Measurements from ENCODE around the gene CNPPD1.

Gene CNPPD1

DNA sequence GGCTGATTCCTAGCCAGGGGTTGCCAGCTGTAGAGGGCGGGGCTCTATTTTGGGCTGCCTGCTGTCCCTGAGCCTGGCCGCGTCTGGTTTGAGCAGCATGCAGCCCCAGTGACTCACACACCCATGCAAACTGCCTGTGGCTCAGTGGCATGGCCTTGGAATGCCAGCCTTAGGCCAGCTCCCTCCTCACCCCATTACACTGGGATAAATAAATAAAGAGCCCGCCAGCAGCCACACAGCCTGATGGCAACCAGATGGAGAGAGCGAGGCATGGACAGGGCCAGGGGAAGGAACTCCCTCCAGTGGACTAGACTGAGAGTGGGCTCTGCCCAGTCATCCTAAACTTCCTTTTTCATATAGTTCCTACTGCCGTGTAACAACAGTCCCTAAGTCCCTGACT, 34.4 kb downstream of the CNPPD1 start:
- no peak for DNase-seq
- Mint-ChIP-seq H3K4me3 (no peak overlapping the region), H3K4me1 (no peaks in the 10 kb centered on the region), H3K27me3 (no peaks in the 10 kb centered on the region), H3K36me3 (peaks cover 36% of the 10 kb centered on the region), H3K9me3 (no peaks in the 10 kb centered on the region), H3K27ac (no peak overlapping the region)
- CTCF ChIA-PET: no interaction called here

DNA sequence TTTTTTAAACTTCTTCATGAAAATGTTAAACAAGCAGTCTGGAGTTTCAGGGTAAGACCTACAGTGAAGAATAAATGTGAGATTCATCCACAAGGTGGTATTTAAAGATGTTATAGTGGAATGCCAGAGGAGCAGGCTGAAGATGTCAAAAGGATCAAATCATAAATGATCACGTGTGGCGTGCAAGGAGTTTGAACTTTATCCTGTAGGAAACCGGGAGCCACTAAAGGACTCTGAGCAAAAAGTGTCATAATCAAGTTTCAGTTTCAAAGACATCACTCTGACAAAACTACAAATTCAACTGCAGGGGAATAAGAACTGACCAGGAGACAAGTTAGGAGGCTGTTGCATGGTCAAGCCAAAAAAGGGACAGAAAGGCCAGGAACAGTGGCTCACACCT, 36.0 kb downstream of the CNPPD1 start:
- no peak for DNase-seq
- H3K4me3 Mint-ChIP-seq: no peak overlapping the region
- no peaks in the 10 kb centered on the region for H3K27me3 Mint-ChIP-seq
- CTCF ChIA-PET: interaction anchor here (1.2 kb wide), 1 partner anchor 111 kb away, joined by 4 read pairs; no protein-coding TSS in a partner anchor
- no peak overlapping the region for H3K27ac Mint-ChIP-seq
- no peaks in the 10 kb centered on the region for H3K9me3 Mint-ChIP-seq
- H3K4me1 Mint-ChIP-seq: no peaks in the 10 kb centered on the region
- peaks cover 29% of the 10 kb centered on the region for H3K36me3 Mint-ChIP-seq

DNA sequence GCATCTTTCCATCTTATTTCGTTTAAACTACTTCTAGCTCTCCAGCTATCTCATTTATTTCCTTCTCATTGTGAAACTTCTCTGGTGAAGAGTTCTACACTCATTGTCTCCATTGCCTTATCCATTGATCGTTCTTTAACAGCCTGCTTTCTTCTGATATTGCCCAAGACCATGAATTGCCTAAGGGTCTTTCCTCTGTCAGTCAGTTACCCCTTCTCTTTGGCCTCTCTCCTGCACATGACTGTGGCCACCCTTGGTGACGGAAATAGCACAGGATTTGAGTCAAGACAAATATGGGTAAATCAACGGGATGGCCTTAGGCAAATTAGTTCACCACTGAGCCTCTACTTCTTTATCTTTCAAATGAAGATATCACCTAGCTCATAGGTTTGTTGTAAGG, 42.7 kb downstream of the CNPPD1 start:
- Mint-ChIP-seq H3K36me3 (peaks cover 1% of the 10 kb centered on the region), H3K4me1 (no peaks in the 10 kb centered on the region), H3K27me3 (no peaks in the 10 kb centered on the region), H3K4me3 (no peak overlapping the region), H3K27ac (no peak overlapping the region), H3K9me3 (no peaks in the 10 kb centered on the region)
- CTCF ChIA-PET: interaction anchor here (1.0 to 1.3 kb wide), 4 partner anchors 14 to 161 kb away, joined by 3 to 7 read pairs (median 4); no protein-coding TSS in a partner anchor
- no peak for DNase-seq

DNA sequence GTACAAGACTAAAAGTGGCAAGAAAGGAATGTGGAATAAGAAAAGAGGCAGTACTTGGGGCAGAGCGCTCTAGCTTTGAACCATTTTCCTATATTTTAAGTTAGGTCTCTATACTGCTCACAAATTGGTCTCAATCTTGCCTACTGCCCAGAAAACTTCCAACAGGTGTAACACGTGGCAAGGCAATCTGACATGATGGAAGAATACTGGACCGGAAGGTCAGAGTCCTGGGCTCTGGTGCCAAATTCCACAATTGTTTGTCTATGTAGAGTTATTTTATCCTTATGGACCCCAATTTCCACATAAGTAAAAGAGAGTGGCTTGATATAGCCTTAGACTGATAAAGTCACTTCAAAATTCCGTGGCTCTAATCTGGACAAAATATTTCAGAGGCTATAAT, 45.0 kb downstream of the CNPPD1 start:
- CTCF ChIA-PET: interaction anchor here (0.8 to 2.0 kb wide), 6 partner anchors 12 to 122 kb away, joined by 3 to 8 read pairs (median 3); no protein-coding TSS in a partner anchor
- H3K4me1 Mint-ChIP-seq: no peaks in the 10 kb centered on the region
- DNase-seq: no peak
- H3K4me3 Mint-ChIP-seq: no peak overlapping the region
- no peaks in the 10 kb centered on the region for H3K36me3 Mint-ChIP-seq
- no peaks in the 10 kb centered on the region for H3K27me3 Mint-ChIP-seq
- H3K27ac Mint-ChIP-seq: no peak overlapping the region
- no peaks in the 10 kb centered on the region for H3K9me3 Mint-ChIP-seq

DNA sequence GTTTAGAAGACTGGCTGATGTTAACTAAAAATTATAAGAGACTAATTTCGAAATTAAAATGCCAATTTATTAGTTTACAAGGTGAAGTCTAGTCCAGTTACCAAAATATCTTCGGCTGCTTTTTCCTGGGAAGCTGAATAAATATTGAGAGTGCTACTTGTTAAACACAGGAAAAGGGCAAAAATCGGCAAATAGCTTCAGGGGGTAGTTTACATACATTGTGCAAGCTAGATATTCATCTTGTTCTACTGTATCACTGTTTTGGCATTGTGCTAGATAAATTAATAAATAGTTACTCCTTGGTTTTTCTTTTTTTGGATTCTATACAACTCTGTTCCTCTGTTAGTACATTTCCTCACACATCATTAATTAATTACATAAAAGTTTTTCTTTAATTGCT, 45.4 kb downstream of the CNPPD1 start:
- CTCF ChIA-PET: interaction anchor here (1.1 to 2.0 kb wide), 3 partner anchors 12 to 121 kb away, joined by 3 to 8 read pairs (median 5); no protein-coding TSS in a partner anchor
- H3K27ac Mint-ChIP-seq: no peak overlapping the region
- no peaks in the 10 kb centered on the region for H3K36me3 Mint-ChIP-seq
- no peaks in the 10 kb centered on the region for H3K27me3 Mint-ChIP-seq
- H3K9me3 Mint-ChIP-seq: no peaks in the 10 kb centered on the region
- H3K4me3 Mint-ChIP-seq: no peak overlapping the region
- DNase-seq: no peak
- no peaks in the 10 kb centered on the region for H3K4me1 Mint-ChIP-seq

DNA sequence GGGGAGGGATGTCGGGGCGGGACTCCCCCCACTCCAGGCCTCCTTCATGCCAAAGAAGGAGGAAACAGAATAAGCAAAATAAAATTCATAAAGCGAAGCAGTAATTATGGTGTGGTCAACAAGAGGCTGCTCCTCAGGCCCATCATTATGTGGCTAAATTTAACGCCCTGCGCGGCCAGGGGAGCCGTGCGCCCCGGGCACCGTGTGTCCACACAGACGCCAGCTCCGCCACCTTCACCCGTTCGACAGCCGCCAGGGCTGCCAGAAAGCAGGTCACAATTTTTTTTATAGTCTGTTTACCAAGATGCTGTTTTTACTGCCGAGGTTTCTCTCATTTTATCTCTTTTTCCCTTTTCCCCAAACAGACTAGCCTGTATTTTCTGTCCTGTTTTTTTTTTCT, 47.1 kb downstream of the CNPPD1 start:
- no peak for DNase-seq
- H3K9me3 Mint-ChIP-seq: no peaks in the 10 kb centered on the region
- no peak overlapping the region for H3K27ac Mint-ChIP-seq
- CTCF ChIA-PET: interaction anchor here (1.2 to 1.7 kb wide), 3 partner anchors 10 to 71 kb away, joined by 4 to 5 read pairs (median 5); no protein-coding TSS in a partner anchor
- no peaks in the 10 kb centered on the region for H3K27me3 Mint-ChIP-seq
- H3K4me3 Mint-ChIP-seq: no peak overlapping the region
- H3K36me3 Mint-ChIP-seq: no peaks in the 10 kb centered on the region
- peaks cover under 1% of the 10 kb centered on the region for H3K4me1 Mint-ChIP-seq

DNA sequence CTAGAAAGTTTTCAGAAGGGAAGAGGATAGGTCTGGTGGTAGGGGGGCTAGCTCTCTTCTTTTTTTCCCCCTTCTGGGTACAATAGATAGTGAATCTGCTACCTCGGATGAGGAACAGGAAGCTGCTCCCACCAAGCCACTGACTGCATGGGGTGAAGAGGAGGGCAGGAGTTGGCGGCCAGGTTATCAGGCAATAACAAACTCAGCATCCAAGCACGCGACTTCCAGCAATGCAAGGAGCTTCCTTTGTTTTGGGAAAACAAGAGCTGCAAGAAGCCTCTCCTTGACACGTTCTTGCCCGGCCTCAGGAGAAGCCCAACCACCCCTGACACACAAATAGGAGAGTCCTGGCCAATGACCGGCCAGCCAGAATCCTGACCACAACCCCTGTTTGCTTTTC, 48.3 kb downstream of the CNPPD1 start:
- no peak for DNase-seq
- H3K4me3 Mint-ChIP-seq: no peak overlapping the region
- H3K27ac Mint-ChIP-seq: no peak overlapping the region
- H3K36me3 Mint-ChIP-seq: no peaks in the 10 kb centered on the region
- H3K27me3 Mint-ChIP-seq: no peaks in the 10 kb centered on the region
- no peaks in the 10 kb centered on the region for H3K9me3 Mint-ChIP-seq
- CTCF ChIA-PET: interaction anchor here (1.0 to 1.5 kb wide), 2 partner anchors 9 to 70 kb away, joined by 4 read pairs; no protein-coding TSS in a partner anchor
- peaks cover 7% of the 10 kb centered on the region for H3K4me1 Mint-ChIP-seq

DNA sequence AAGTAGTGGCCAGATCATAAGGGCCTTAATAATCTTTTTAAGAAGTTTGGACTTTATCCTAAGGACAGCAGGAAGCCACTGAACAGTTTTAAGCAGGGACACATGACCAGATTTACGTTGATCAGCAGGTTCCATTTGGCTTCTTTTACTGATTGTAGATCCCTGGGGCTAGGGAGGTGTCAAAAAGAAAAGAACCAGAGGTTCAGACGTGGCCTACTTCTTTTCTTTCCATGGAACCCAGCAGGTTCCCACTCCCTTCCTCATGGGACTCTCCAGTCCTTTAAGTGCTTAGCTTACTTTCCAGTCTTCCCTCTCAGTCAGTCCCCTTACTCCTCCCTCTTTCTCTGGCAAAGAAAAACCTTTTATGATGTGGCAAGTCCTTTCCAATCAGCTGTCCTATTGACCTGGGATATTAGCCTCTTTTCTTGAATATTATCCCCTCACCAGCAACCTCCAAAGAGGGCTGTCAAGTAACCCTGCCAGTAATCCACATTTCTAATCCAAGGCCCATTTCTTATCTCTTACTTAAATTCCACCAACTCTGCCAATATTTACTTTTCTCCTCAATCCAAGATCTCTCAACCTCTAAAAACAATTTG, 49.6 kb downstream of the CNPPD1 start:
- Mint-ChIP-seq H3K4me3 (no peak overlapping the region), H3K9me3 (no peaks in the 10 kb centered on the region), H3K36me3 (no peaks in the 10 kb centered on the region), H3K27me3 (no peaks in the 10 kb centered on the region), H3K4me1 (peaks cover 7% of the 10 kb centered on the region), H3K27ac (no peak overlapping the region)
- DNase-seq: no peak
- CTCF ChIA-PET: interaction anchor here (1.0 kb wide), 1 partner anchor 8 kb away, joined by 4 read pairs; no protein-coding TSS in a partner anchor

DNA sequence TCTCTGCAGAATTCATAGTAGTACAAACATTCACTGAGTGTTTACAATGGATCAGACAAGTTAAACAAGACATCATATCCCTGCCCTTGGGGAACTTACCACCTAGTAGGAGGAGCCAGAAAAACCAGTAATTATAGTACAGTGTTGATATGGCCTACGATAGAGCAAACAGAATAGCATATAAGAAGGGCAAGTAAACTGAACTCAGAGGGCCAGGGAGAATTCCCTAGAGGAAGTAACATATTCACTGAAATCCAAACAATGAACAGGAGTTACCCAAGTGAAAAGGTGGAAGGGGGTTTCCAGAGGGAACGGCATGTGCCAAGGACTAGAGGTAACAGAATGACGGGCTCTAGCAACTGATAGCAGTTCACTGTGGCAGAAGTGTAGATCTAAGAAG, 50.2 kb downstream of the CNPPD1 start:
- Mint-ChIP-seq H3K27ac (no peak overlapping the region), H3K36me3 (no peaks in the 10 kb centered on the region), H3K9me3 (no peaks in the 10 kb centered on the region), H3K4me3 (no peak overlapping the region), H3K27me3 (no peaks in the 10 kb centered on the region), H3K4me1 (peaks cover 7% of the 10 kb centered on the region)
- CTCF ChIA-PET: no interaction called here
- no peak for DNase-seq

DNA sequence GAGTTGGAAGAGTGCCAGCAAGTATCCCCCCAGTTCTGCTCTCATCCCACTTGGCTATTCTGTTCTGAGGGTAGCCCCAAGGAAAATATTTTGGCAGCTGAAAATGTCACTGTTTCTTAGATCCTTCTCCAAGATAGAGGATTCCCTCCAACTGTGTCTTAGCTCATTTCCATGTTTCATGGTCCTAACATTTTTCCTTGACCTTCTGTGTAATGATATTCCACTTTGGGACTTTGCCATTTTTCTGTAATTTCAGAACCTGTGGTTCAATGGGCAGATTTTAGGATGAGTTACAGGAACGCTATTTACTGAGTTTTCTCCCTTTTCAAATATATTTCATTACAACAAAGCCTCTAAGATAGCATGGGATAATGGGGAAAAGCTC, 50.8 kb downstream of the CNPPD1 start:
- Mint-ChIP-seq H3K4me1 (peaks cover 7% of the 10 kb centered on the region), H3K36me3 (no peaks in the 10 kb centered on the region), H3K9me3 (no peaks in the 10 kb centered on the region), H3K4me3 (no peak overlapping the region), H3K27ac (no peak overlapping the region), H3K27me3 (no peaks in the 10 kb centered on the region)
- DNase-seq: no peak
- CTCF ChIA-PET: interaction anchor here (1.3 kb wide), 1 partner anchor 13 kb away, joined by 3 read pairs; no protein-coding TSS in a partner anchor

DNA sequence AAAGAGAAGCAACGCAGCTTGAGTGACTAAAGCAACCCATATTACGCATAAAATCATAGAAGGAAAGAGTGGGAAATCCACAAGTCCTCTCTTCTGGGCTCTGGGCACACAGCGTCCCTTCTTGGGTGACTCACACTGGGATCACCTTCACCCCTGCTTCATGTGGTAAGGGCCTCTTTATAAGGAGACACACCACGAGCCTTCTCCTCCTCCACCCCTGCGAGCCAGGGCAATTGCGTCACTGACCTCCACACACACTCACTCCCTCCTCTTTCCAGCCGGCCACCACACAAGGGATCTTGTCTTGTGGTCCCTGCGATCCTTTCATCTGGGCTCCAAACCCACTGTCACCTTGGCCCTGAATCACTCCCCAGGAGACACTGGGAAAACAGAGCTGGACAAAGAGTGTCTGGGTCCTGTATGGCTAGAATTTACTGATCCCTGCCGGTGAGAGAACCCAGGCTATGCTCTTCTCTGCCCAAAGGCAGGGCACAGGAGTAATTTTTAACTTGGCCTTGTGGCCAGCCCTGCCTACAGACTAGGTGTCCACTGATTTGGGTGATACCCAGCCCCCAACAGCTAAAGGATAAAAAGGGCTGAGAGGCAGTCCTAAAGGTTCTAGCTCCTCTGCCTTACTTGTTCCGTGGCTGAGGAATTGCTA, 51.4 kb downstream of the CNPPD1 start:
- no peaks in the 10 kb centered on the region for H3K9me3 Mint-ChIP-seq
- peaks cover 7% of the 10 kb centered on the region for H3K4me1 Mint-ChIP-seq
- CTCF ChIA-PET: interaction anchor here (1.3 kb wide), 1 partner anchor 14 kb away, joined by 3 read pairs; no protein-coding TSS in a partner anchor
- no peaks in the 10 kb centered on the region for H3K27me3 Mint-ChIP-seq
- H3K4me3 Mint-ChIP-seq: no peak overlapping the region
- H3K27ac Mint-ChIP-seq: no peak overlapping the region
- no peak for DNase-seq
- no peaks in the 10 kb centered on the region for H3K36me3 Mint-ChIP-seq

DNA sequence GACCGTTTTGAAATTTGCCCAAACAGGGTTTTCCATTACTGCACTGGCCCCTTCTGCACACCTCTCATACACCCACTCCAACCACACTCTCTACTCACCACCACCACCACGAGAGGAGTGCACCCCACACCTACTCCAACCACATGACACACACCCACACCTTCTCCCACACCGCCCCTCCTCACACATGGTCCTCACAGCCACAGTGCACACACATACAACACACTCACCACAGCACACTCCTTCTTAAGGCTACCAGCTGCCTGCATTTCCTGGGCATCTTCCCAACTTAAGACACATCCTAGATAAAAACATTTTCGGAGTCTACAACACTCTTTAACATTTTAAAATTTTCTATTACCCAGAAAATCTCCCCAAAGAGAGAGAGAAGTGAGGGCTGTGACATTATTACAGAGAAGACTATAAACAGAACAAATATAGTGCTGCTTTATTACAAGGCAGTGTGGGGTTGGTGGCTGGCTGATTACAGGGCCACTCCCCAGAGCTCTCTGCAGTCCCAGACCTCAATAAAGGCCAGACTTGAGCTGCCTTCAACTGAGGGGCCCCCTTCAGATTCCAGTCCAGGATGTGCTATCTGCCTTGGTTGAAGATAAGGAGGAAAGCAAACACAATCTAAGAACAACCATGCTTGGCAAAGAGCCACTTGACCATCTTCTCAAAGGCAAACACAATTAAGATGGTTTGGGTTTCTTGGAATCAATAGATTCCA, 52.2 kb downstream of the CNPPD1 start:
- Mint-ChIP-seq H3K27me3 (no peaks in the 10 kb centered on the region), H3K4me1 (peaks cover 7% of the 10 kb centered on the region), H3K9me3 (no peaks in the 10 kb centered on the region), H3K27ac (no peak overlapping the region), H3K36me3 (no peaks in the 10 kb centered on the region), H3K4me3 (no peak overlapping the region)
- CTCF ChIA-PET: interaction anchor here (1.2 to 8.9 kb wide), 5 partner anchors 14 to 144 kb away, joined by 3 to 101 read pairs (median 3); no protein-coding TSS in a partner anchor
- DNase-seq: no peak

DNA sequence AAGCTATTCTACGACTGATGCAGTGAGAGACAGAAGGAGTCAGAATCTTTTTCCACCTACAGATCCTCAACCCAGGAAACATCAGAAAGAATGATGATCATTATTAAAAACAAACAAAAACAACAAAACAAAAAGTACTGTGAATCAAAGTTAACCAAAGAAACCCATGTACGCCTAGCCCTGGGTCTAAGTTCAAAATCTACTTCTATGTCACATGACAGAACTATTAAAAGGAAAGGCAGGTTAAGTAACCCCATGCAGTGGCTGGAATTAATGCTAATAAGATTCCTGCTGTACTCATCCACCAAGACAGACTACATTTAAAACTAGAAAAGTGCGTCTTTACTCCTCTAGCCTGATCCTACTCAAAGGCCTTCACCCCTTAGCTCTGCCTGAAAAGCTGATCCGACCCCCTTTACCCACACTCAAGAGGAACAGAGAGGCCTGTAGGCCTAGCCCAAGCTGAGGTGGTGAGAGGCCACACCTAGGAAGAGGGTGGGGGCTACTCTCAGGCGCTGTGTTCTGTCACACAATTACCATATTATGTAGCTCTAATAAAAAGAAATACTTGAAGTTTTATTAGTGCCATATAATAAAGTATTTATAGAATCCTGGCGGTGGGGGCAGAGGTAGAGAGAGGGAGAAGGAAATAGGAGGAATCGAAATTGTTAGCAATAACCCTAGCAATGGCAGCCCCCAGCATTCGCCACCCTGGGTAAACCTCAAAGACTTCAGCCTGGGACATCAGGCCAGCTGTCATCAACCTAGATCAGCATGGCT, 53.2 kb downstream of the CNPPD1 start:
- peaks cover 7% of the 10 kb centered on the region for H3K4me1 Mint-ChIP-seq
- no peaks in the 10 kb centered on the region for H3K27me3 Mint-ChIP-seq
- H3K9me3 Mint-ChIP-seq: no peaks in the 10 kb centered on the region
- H3K36me3 Mint-ChIP-seq: no peaks in the 10 kb centered on the region
- no peak for DNase-seq
- H3K27ac Mint-ChIP-seq: no peak overlapping the region
- CTCF ChIA-PET: interaction anchor here (1.1 to 8.9 kb wide), 8 partner anchors 18 to 143 kb away, joined by 3 to 101 read pairs (median 4); partner anchors contain the start of gene IHH
- no peak overlapping the region for H3K4me3 Mint-ChIP-seq
